K562 (cell line): ENCODE data around the gene KCNMB2. TPM values are rescaled to one million over a fixed set of nuclear protein-coding genes. Genes with fewer than 3 reads are reported as not detected.

ENCODE experiments used
- ATAC-seq: fragments of 200-7000 bp; cut with Tn5 transposase; 3 replicates; pipeline ENCODE4 v1.9.1; 2020; ENCODE audit warnings: moderate library complexity
- BruUV-seq: library from RNA; stranded (reverse); fragments of 400-500 nt; replicated peaks from 2 replicates; lab custom pipeline; 2021; lab: Mats Ljungman, UMichigan
- CTCF ChIA-PET: fragments of 300-600 bp; formaldehyde crosslinking; extraction: SDS; loops from one replicate; lab custom pipeline; 2021; ENCODE audit warnings: low intra/inter-chr PET ratio; lab: Yijun Ruan, JAX
- POLR2A ChIA-PET: fragments of 300-600, 350-650 bp; sonication (Branson Sonifier 250); formaldehyde crosslinking; extraction: SDS; loops from one replicate; lab custom pipeline; 2021; ENCODE audit warnings: antibody characterized with exemption, inconsistent platforms; lab: Yijun Ruan, JAX
- DNase-seq, 4 experiments: peaks; one replicate each; pipeline versions ENCODE4 v3.0.0 to v3.0.0-alpha.2; 2011 to 2018; ENCODE audit warnings: low spot score in 3 of 4, mixed read lengths in 3 of 4; ENCODE audit errors: extremely low read depth in 1 of 4
- FAIRE-seq: peaks from 2 replicates; lab custom pipeline; 2011; peaks lifted over from hg19 to GRCh38; lab: Jason Lieb, UNC
- H2AFZ ChIP-seq: 2 replicates; pipeline ENCODE4 v1.6.0; 2011; ENCODE audit warnings: low read depth, low read length, control low read depth, inconsistent platforms
- H3K27ac ChIP-seq: fragments of 200-600 bp; 3 replicates; pipeline ENCODE4 v1.8.0; 2011; ENCODE audit warnings: low read depth, mild to moderate bottlenecking, control low read depth, inconsistent platforms, low read length, moderate library complexity, mixed read lengths; ENCODE audit errors: extremely low read depth
- H3K27me3 ChIP-seq, 2 experiments: fragments of 300-600 bp in 1 of 2; 2 replicates in 1 of 2; 3 replicates in 1 of 2; pipeline versions ENCODE4 v1.6.0 to v1.8.0; 2011; ENCODE audit warnings: inconsistent platforms in 2 of 2, low read length in 2 of 2, mild to moderate bottlenecking in 1 of 2, mixed read lengths in 1 of 2, moderate library complexity in 1 of 2; ENCODE audit not compliant: control insufficient read depth in 2 of 2, insufficient read depth in 2 of 2
- H3K36me3 ChIP-seq: fragments of 300-600 bp; 3 replicates; pipeline ENCODE4 v1.8.0; 2011; ENCODE audit warnings: mild to moderate bottlenecking, low read length, inconsistent platforms; ENCODE audit not compliant: control insufficient read depth, insufficient read depth
- H3K4me1 ChIP-seq, 2 experiments: fragments of 200-600 bp in 1 of 2; replicated peaks in 1 of 2; 2 replicates in 1 of 2; 3 replicates in 1 of 2; pipeline versions ENCODE4 v1.5.1 to v1.8.0; 2011; ENCODE audit warnings: inconsistent platforms in 2 of 2, low read length in 2 of 2, mild to moderate bottlenecking in 1 of 2, mixed read lengths in 1 of 2, moderate library complexity in 1 of 2; ENCODE audit not compliant: control insufficient read depth in 2 of 2, insufficient read depth in 2 of 2
- H3K4me2 ChIP-seq: 2 replicates; pipeline ENCODE4 v1.6.1; 2011; ENCODE audit warnings: low read length, control low read depth, inconsistent platforms, mixed read lengths; ENCODE audit not compliant: insufficient read depth
- H3K4me3 ChIP-seq: fragments of 200-600 bp; sonication (generic), shearing (Covaris generic); 2 replicates; pipeline ENCODE4 v1.5.1; 2016; ENCODE audit warnings: control low read depth, inconsistent platforms
- H3K79me2 ChIP-seq: fragments of 200-600 bp; 3 replicates; pipeline ENCODE4 v1.8.0; 2011; ENCODE audit warnings: low read length, inconsistent platforms; ENCODE audit not compliant: control insufficient read depth, insufficient read depth
- H3K9ac ChIP-seq, 2 experiments: 2 replicates each; pipeline versions ENCODE4 v1.6.0 to v1.6.1; 2011; ENCODE audit warnings: low read depth in 2 of 2, low read length in 2 of 2, control low read depth in 1 of 2, inconsistent platforms in 1 of 2, mild to moderate bottlenecking in 1 of 2, mixed read lengths in 1 of 2; ENCODE audit not compliant: insufficient read depth in 1 of 2
- H3K9me1 ChIP-seq: one replicate; pipeline ENCODE4 v1.6.0; 2011; ENCODE audit warnings: inconsistent platforms, mild to moderate bottlenecking, low read length, moderate library complexity; ENCODE audit not compliant: control insufficient read depth, insufficient read depth
- H3K9me3 ChIP-seq: replicated peaks from 2 replicates; pipeline ENCODE4 v1.5.1; 2011; ENCODE audit warnings: low read depth, low read length, inconsistent platforms; ENCODE audit not compliant: control insufficient read depth, insufficient read depth
- H4K20me1 ChIP-seq: replicated peaks from 2 replicates; pipeline ENCODE4 v1.6.1; 2011; ENCODE audit warnings: low read length, inconsistent platforms, mixed read lengths; ENCODE audit not compliant: control insufficient read depth, insufficient read depth
- CBFA2T3 ChIP-seq: fragments of 450-650 bp; IDR thresholded peaks from 2 replicates; pipeline ENCODE4 v1.6.1; 2017
- GATAD2A ChIP-seq: fragments of 450-650 bp; IDR thresholded peaks from 2 replicates; pipeline ENCODE4 v1.6.1; 2017
- GTF2A2 ChIP-seq: IDR thresholded peaks from 2 replicates; pipeline ENCODE4 v1.6.1; 2016; ENCODE audit warnings: mild to moderate bottlenecking, missing genetic modification characterization, missing compliant biosample characterization
- KLF10 ChIP-seq: fragments of 250-450 bp; sonication (Bioruptor Pico); IDR thresholded peaks from 2 replicates; pipeline ENCODE4 v1.6.1; 2021; ENCODE audit warnings: matching md5 sums
- XRCC5 ChIP-seq: fragments of 200-400 bp; formaldehyde crosslinking; IDR thresholded peaks from 2 replicates; pipeline ENCODE4 v1.6.1; 2017; ENCODE audit warnings: low read depth, mild to moderate bottlenecking, low read length
- WGBS: fragments of 100-300 bp; shearing (Covaris generic); methylation state at CpG from one replicate; pipeline ENCODE4 v1.1.6; 2016; ENCODE audit warnings: low coverage, mixed read lengths; ENCODE audit not compliant: insufficient coverage; ENCODE audit errors: missing lambda C conversion rate; 5-methylcytosine and 5-hydroxymethylcytosine counted together
- in situ Hi-C: fragments of 300-500 bp; cut with MboI; formaldehyde crosslinking; loops from 4 replicates; pipeline ENCODE4 v1.15.0; 2018; ENCODE audit warnings: inconsistent platforms, mixed read lengths
- intact Hi-C: fragments of 100-400 bp; cut with micrococcal nuclease; formaldehyde crosslinking; loops from 2 replicates; pipeline ENCODE4 v1.14.2; 2022
- polyA plus RNA-seq, 8 experiments: library from polyadenylated mRNA; depleted of rRNA in 4 of 8; stranded (reverse) in 5 of 8; unstranded in 3 of 8; fragments of >200 nt; fragmentation: Nextera tagmentation in 2 of 8; fragmentation: Illumina TruSeq in 1 of 8; extraction: Ambion mirVana in 2 of 8; extraction: Trizol in 1 of 8; gene quantifications; 2 replicates each; pipeline versions ENCODE4 v1.2.1 to v1.2.3, GENCODE V29; 2011 to 2014; ENCODE audit warnings: inconsistent platforms in 1 of 8, missing spikeins in 1 of 8
- total RNA-seq, 7 experiments: library from RNA; depleted of rRNA in 6 of 7; stranded (reverse); fragments of >200 nt in 6 of 7; fragmentation: Illumina TruSeq in 2 of 7; extraction: Trizol in 2 of 7; gene quantifications; 2 replicates each; pipeline versions ENCODE4 v1.2.1 to v1.2.3, GENCODE V29; 2011 to 2021; ENCODE audit warnings: low replicate concordance in 1 of 7
- TF ChIP-seq, protein P1 (sequence below): fragments of 450-650 bp; conservative IDR thresholded peaks from 2 replicates; pipeline ENCODE4 v1.6.1; 2016; ENCODE audit warnings: missing genetic modification characterization, low read depth, mild to moderate bottlenecking, missing compliant biosample characterization, moderate library complexity

KCNMB2 gene
- total and polyA plus RNA-seq, 9 of the 15 experiments (the other 6 are each of a cell fraction or from before 2014, with no cell fraction given), result 0.04 to 0.15 TPM; not detected in 7

DNA sequence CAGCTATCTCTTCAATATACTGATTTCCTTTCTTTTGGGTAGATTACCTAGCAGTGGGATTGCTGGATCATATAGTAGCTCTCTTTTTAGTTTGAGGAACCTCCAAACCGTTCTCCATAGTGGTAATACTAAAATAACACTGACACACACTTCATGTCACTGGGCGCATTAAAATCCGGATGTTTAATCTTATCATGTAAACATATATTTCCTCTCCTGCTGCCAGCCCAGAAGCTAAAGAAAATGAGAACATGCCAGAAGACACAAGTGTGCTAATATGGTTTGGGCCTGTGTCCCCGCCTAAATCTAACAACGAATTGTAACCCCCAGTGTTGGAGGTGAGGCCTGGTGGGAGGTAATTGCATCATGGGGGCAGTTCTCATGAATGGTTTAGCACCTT lies 23.6 kb upstream of the KCNMB2 start:
- Histone ChIP-seq H3K9me3 (no peaks in the 10 kb centered on the region), H3K27me3 (no peaks in the 10 kb centered on the region), H3K36me3 (no peaks in the 10 kb centered on the region), H3K79me2 (no peaks in the 10 kb centered on the region), H3K9me1 (no peaks in the 10 kb centered on the region), H4K20me1 (no peaks in the 10 kb centered on the region), H3K4me1 (no peaks in the 10 kb centered on the region), H2AFZ (no peak overlapping the region), H3K27ac (no peak overlapping the region), H3K4me3 (no peak overlapping the region), H3K9ac (no peak overlapping the region), H3K4me2 (no peak overlapping the region)
- no TSS peak for BruUV-seq
- DNase-seq (no peak), ATAC-seq (no peak), FAIRE-seq (no peak)
- intact Hi-C loops (no loop called here), in situ Hi-C loops (no loop called here)
- TF ChIP-seq, protein P1, sequence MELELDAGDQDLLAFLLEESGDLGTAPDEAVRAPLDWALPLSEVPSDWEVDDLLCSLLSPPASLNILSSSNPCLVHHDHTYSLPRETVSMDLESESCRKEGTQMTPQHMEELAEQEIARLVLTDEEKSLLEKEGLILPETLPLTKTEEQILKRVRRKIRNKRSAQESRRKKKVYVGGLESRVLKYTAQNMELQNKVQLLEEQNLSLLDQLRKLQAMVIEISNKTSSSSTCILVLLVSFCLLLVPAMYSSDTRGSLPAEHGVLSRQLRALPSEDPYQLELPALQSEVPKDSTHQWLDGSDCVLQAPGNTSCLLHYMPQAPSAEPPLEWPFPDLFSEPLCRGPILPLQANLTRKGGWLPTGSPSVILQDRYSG (tag), result no peak
- TF ChIP-seq XRCC5, result no peak
- TF ChIP-seq GTF2A2 (tag), result no peak
- no peak for TF ChIP-seq KLF10
- no peak for TF ChIP-seq GATAD2A
- TF ChIP-seq CBFA2T3, result no peak
- 5% methylated on average over 5 of the region's 5 CpGs for WGBS
- ChIA-PET POLR2A (interaction anchor here (0.7 kb wide), 2 partner anchors 29 to 342 kb away, joined by 3 to 4 read pairs; no protein-coding TSS in a partner anchor), CTCF (no interaction called here)
